Fibroblast of villous mesenchyme (primary cell): ENCODE measurements around the gene FOXN3. TPM values are rescaled to one million over a fixed set of nuclear protein-coding genes. Genes with fewer than 3 reads are reported as not detected.
A peak's percentile ranks its signal among the peaks of the same experiment; 100 is the strongest.

Experiments used
- DNase-seq: peaks from one replicate; pipeline ENCODE4 v3.0.0-alpha.2; 2010; ENCODE audit warnings: low read depth
- H3K4me3 ChIP-seq: 2 replicates; pipeline ENCODE4 v1.5.1; 2011; ENCODE audit warnings: low read depth, mild to moderate bottlenecking, low read length
- total RNA-seq: library from RNA; depleted of rRNA; stranded (reverse); fragments of >200 nt; gene quantifications from 2 replicates; pipeline ENCODE4 v1.2.3, GENCODE V29; 2012
- TF ChIP-seq, protein P1 (sequence below): IDR thresholded peaks from 2 replicates; pipeline ENCODE4 v1.5.1; 2012; ENCODE audit warnings: low read depth, mild to moderate bottlenecking, low read length; ENCODE audit not compliant: insufficient read depth

The FOXN3 gene
- total RNA-seq, 1 donor: 33.2 TPM

DNA sequence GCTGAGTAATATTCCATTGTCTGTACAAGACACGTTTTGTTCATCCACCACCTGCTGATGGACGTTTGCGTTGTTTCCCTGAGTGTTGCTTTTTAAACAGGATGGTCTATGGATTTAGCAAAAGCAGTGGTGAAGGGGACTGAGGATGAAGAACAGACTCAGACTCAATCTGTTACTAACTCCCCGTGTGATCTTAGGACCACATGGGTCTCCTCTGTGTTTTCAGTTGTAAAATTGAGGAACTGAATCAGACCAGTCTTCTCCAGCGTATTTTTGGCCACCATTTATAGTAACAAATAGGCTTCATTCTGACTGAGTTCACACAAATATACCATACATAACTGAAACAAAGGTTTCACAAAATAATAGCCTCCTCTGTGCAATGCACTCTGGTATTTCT lies 85.6 kb downstream of the FOXN3 start:
- H3K4me3 ChIP-seq: no peak overlapping the region
- TF ChIP-seq, protein P1, sequence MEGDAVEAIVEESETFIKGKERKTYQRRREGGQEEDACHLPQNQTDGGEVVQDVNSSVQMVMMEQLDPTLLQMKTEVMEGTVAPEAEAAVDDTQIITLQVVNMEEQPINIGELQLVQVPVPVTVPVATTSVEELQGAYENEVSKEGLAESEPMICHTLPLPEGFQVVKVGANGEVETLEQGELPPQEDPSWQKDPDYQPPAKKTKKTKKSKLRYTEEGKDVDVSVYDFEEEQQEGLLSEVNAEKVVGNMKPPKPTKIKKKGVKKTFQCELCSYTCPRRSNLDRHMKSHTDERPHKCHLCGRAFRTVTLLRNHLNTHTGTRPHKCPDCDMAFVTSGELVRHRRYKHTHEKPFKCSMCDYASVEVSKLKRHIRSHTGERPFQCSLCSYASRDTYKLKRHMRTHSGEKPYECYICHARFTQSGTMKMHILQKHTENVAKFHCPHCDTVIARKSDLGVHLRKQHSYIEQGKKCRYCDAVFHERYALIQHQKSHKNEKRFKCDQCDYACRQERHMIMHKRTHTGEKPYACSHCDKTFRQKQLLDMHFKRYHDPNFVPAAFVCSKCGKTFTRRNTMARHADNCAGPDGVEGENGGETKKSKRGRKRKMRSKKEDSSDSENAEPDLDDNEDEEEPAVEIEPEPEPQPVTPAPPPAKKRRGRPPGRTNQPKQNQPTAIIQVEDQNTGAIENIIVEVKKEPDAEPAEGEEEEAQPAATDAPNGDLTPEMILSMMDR: no peak
- no peak for DNase-seq

DNA sequence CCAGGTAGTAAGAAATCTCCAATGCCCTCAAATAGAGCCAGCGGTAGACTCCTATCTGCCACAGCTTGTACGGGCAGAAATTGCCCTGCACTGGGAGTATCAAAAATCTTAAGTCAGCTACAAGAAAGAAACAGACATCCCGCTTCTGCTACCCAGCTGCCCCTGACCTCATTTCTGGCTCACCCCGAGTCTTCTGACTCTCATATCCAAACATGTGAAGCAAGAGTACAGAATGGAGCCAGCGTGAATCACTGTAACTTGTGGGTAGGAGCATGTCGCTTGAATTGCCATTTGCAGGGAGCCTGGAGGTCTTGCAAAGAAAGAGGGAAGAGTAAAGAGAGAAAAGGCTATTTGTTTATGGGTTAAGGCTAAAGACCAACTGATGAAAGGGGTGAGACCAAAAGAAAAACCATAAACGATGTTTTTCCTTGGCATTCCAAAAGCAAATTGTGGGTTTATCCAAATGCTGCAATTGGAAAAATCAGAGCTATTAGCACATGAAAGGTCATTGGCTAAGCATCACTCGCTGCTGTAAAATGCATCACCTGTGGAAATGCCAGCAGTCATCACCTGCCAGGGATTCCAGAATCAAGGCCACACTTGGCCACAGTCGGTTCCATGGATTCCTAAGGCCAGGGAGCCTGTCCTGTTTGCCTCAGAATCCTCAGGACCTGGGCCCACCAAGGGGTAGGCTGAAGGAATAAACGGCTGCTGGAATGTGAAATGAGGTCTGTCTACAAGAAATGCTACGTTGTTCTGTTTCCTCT lies 86.6 kb downstream of the FOXN3 start:
- H3K4me3 ChIP-seq: no peak overlapping the region
- TF ChIP-seq, protein P1: no peak
- peak; percentile 82 for DNase-seq

DNA sequence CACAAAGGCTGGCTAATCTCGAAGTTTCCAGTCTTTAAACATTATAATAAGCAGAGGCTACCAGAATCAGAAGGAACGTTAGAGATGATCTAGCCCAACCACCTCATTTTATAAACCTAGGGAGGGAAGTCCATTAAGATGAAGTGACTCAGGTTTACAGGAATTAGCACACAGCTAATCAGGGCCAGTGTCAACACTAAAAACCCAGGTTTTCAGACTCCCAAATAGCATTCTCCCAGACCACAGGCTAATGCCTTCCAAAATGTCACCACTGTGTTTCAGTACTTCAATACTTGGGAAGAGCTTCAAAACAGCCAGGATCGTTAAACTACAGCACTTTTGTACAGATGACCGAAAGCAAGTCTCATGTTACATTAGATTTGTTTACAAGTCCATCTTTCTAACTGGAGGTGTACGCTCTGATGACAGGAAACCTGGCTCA lies 89.2 kb downstream of the FOXN3 start:
- H3K4me3 ChIP-seq: no peak overlapping the region
- TF ChIP-seq, protein P1: no peak
- DNase-seq: peak; percentile 72

DNA sequence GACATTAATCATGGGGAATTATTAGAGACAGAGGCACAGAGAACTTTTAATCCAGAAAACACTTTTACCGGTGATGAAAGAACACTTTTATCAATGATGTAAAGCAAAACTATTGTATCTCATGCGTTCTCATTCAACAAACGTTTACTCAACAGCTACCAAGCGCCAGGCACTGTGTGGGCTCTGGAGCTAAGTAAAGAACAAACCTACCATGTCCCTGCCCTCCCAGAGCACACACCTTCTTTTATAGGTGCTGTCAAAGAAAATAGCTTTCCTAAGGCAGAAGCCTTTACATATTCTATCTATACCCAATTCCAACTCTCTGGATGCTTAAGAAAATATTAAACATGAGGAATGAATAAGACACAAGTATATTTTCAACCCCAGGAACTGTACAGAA lies 91.1 kb downstream of the FOXN3 start:
- TF ChIP-seq, protein P1: no peak
- no peak for DNase-seq
- no peak overlapping the region for H3K4me3 ChIP-seq

DNA sequence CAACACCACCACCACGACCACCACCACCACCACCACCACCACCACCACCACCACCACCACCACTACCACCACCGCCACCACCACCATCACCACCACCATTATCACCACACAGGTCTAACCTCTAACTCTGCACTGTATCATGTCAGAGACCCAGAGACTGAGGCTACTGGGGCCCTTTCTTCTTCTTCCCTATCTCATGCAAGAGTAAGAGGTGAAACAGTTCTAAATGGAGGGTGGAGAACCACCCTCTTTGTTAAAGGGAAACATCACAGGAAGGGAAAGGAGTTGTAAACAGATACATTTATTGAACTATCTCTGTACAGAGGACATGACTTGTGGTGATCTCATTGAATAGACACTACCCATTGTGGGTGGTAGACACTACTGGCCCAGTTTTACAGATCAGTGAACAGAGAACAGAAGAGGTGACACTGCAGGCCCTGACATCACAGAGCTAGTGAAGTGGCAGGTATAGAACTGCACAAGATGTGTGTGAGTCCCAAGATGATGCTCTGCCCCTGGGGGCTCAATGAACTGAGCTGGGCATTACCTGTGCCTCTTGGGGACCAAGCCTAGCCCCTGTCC lies 91.6 kb downstream of the FOXN3 start:
- DNase-seq: no peak
- no peak overlapping the region for H3K4me3 ChIP-seq
- TF ChIP-seq, protein P1: no peak

DNA sequence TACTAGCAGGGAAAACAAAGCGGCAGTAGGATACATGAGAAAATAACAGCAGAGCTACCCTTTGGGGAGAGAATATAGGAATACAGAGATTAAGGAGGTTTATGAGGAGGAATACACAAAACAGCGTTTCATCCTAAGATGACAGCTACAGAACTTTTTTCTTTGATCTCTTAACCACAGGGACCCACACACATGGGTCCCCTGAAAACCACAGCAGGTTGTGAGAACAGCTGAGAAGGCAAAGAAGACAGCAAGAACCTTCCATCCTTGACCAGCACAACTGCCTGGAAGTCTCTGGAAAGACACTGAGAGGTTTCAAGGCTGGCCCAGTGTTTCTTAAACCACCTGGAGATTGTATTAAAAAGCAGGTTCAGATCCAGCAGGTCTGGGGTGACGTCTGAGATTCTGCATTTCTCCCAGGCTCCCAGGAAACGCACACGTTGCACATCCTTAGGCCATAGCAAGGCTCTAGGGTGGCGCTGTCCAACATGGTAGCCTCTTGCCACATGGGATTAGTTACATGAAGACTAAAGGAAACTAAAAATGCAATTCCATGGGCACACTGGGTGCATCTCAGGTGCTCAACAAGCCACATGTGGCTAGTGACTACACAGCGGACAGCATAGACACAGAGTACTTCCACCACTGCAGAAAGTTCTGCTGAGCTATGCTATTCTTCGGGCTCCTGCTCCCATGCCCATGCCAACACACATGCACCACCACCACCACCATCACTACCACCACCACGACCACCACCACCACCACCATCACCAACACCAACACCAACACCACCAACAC lies 92.3 kb downstream of the FOXN3 start:
- TF ChIP-seq, protein P1: no peak
- no peak overlapping the region for H3K4me3 ChIP-seq
- no peak for DNase-seq
